Measurements from ENCODE around the gene THSD7A.

The THSD7A gene

GRCh38 chr7:11489280-11489679, 342.7 kb downstream of the THSD7A start:
- DNase-seq, result no peak

GRCh38 chr7:11486271-11486670, 345.7 kb downstream of the THSD7A start:
- DNase-seq, result peak; percentile 24

GRCh38 chr7:11485636-11486035, 346.4 kb downstream of the THSD7A start:
- DNase-seq, result peak; percentile 14

GRCh38 chr7:11480143-11480542, 351.9 kb downstream of the THSD7A start:
- no peak for DNase-seq

- DNase-seq, result no peak
Measured at GRCh38 chr7:11478882-11479281, 353.1 kb downstream of the THSD7A start.

GRCh38 chr7:11478426-11478825, 353.6 kb downstream of the THSD7A start:
- DNase-seq, result no peak

GRCh38 chr7:11474902-11475585, 357.0 kb downstream of the THSD7A start:
- no peak for DNase-seq

GRCh38 chr7:11473807-11474424, 358.1 kb downstream of the THSD7A start:
- DNase-seq, result no peak

GRCh38 chr7:11473220-11473619, 358.8 kb downstream of the THSD7A start:
- no peak for DNase-seq

- no peak for DNase-seq
Measured at GRCh38 chr7:11472646-11473045, 359.4 kb downstream of the THSD7A start.

GRCh38 chr7:11471255-11471654, 360.7 kb downstream of the THSD7A start:
- DNase-seq, result no peak

GRCh38 chr7:11469028-11469745, 362.8 kb downstream of the THSD7A start:
- DNase-seq, result no peak

- no peak for DNase-seq
Measured at GRCh38 chr7:11466517-11467105, 365.4 kb downstream of the THSD7A start.

GRCh38 chr7:11464624-11465023, 367.4 kb downstream of the THSD7A start:
- DNase-seq, result no peak

GRCh38 chr7:11461946-11462345, 370.1 kb downstream of the THSD7A start:
- DNase-seq, result no peak

- DNase-seq, result peak; percentile 57
Measured at GRCh38 chr7:11458736-11459483, 373.1 kb downstream of the THSD7A start.

GRCh38 chr7:11457419-11457818, 374.6 kb downstream of the THSD7A start:
- DNase-seq, result no peak

- DNase-seq, result no peak
Measured at GRCh38 chr7:11456574-11456973, 375.4 kb downstream of the THSD7A start.

- peak; percentile 76 for DNase-seq
Measured at GRCh38 chr7:11452476-11452875, 379.5 kb downstream of the THSD7A start.

GRCh38 chr7:11450281-11450680, 381.7 kb downstream of the THSD7A start:
- no peak for DNase-seq

GRCh38 chr7:11449316-11449715, 382.7 kb downstream of the THSD7A start:
- DNase-seq, result no peak

- no peak for DNase-seq
Measured at GRCh38 chr7:11448323-11448722, 383.7 kb downstream of the THSD7A start.

GRCh38 chr7:11447106-11447505, 384.9 kb downstream of the THSD7A start:
- DNase-seq, result peak; percentile 96
